PC-3 (cell line): Measurements from ENCODE around the gene CCDC78.

Source experiments
- CTCF ChIP-seq: fragments of 300-600 bp; sonication (generic); conservative IDR thresholded peaks from 2 replicates; pipeline ENCODE4 v1.5.1; 2017; ENCODE audit warnings: antibody characterized with exemption, low read depth, mild to moderate bottlenecking, low read length
- EZH2 ChIP-seq: fragments of 300-600 bp; sonication (generic); IDR thresholded peaks from one replicate; pipeline ENCODE4 v1.6.1; 2017; ENCODE audit warnings: antibody characterized with exemption, mild to moderate bottlenecking, low read length; ENCODE audit not compliant: unreplicated experiment
- EZH2phosphoT487 ChIP-seq: fragments of 300-600 bp; sonication (generic); IDR thresholded peaks from 2 replicates; pipeline ENCODE4 v1.6.1; 2018; ENCODE audit warnings: mild to moderate bottlenecking, antibody characterized with exemption, low read length, borderline replicate concordance

DNA sequence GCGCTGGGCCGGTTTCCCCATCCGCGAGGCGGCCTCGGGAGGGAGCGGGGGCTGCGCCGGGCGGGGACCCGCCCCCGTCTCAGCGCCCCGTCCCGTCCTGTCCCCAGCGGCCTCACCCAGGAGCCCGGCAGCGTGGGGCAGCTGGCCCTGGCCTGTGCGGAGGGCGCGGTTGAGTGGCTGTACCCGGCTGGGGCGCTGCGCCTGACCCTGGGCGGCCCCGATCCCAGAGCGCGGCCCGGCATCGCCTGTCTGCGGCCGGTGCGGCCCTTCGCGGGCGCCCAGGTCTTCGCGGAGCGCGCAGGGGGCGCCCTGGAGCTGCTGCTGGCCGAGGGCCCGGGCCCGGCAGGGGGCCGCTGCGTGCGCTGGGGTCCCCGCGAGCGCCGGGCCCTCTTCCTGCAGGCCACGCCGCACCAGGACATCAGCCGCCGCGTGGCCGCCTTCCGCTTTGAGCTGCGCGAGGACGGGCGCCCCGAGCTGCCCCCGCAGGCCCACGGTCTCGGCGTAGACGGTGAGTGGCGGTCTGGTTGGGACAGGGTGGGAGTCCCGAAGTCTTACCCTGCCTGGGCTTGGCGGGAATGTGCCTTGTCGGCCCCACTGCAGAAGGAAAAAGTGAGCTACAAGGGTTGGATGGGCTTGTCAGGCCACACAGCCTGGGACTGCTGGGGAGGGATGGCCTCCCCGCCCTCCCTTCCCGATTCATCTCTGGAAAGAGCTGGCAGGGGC, 10.6 kb downstream of the CCDC78 start:
- TF ChIP-seq CTCF (no peak), EZH2phosphoT487 (no peak), EZH2 (no peak)
